Activated T-cell treated with anti-CD3 and anti-CD28 coated beads for 24 hours (primary cell): ENCODE results near the gene TKTL1.
A peak's percentile ranks its signal among the peaks of the same experiment; 100 is the strongest.

Experiments used
- DNase-seq: peaks from one replicate; pipeline ENCODE4 v3.0.0-alpha.2; 2020; ENCODE audit warnings: low read depth

TKTL1 gene

DNA sequence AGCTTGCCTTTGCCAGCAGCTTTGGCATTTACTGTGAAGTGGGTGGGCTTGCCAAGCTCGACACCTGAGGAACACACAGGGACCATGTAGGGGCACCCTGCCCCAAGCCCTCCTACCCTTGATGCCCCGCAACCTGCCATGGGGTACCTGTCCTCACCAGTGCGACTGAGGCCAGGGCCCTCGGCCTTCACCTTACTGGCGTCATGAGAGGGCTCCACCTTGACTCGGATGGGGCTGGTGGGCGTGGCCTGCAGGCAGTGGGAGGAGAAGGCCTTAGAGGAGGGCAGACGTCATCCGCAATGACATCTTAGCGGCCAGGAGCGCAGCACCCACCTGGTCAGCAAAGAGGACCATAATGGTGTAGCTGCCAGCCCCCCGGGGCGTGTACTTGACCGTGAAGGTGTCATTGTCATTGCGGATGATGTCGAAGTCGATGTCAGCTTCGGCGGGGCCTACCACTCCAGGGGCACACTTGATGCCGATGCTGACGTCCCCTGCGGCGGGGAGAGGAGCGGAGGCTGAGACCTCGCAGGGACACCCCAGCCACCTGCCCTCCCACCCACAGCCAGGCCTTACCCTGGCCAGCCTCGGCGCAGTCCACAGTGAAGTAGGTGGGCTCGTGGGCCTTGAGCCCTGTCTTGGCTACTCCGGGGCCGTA, 66.6 kb downstream of the TKTL1 start:
- no peak for DNase-seq

DNA sequence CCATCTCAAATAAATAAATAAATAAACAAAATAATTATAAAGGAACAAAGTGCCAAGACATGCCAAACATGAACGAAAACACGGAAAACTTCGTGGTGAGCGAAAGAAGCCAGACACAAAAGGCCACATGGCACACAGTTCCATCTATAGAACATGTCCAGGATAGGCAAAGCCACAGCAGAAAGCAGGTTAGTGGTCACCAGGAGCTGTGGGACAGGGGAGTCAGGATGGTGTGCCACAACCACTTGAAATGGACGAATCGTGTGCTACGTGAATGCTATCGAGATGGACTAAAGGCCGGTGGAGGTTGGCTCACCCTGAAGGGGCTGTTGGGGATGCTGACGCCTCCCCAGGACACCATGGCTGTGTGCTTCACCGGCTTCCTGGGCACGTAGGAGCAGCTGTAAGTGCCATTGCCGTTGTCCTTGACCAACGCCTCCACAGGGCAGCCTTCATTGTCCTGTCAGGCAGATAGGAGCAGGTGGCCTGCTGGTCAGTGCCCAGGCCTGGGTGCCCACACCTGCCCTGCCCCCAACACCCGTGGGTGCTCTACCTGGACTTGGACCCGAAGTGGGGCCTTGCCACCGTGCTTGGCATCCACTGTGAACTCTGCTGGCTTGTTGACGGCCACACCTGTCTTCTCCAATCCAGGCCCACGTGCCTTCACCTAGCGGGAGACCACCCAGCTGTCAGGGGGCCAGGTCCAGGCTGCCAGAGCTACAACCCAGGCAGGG, 68.3 kb downstream of the TKTL1 start:
- no peak for DNase-seq

DNA sequence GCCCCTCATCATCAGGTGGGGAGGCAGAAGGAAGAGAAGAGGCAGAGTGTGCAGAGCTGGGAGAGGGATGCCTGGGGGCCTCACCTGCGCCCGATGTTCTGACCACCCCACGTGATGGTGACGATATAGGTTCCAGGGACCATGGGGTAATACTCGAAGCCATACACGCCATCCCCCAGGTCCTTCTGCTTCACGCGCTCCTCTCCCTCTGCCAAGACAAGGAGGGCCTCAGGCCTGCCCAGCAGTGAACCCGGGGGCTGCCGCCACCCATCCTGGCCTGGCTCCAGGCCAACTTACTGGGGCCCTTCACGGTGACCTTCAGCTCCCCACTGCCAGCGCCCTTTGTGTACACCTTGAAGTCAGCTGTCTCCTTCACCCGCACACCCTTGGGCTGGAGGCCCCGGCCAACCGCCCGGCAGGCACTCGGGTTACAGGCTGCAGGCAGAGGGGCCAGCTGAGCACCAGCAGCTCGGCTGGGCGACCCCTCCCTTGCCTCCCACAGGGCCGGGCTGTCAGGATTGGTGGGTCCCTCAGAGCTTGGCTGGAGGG, 69.5 kb downstream of the TKTL1 start:
- DNase-seq: no peak

DNA sequence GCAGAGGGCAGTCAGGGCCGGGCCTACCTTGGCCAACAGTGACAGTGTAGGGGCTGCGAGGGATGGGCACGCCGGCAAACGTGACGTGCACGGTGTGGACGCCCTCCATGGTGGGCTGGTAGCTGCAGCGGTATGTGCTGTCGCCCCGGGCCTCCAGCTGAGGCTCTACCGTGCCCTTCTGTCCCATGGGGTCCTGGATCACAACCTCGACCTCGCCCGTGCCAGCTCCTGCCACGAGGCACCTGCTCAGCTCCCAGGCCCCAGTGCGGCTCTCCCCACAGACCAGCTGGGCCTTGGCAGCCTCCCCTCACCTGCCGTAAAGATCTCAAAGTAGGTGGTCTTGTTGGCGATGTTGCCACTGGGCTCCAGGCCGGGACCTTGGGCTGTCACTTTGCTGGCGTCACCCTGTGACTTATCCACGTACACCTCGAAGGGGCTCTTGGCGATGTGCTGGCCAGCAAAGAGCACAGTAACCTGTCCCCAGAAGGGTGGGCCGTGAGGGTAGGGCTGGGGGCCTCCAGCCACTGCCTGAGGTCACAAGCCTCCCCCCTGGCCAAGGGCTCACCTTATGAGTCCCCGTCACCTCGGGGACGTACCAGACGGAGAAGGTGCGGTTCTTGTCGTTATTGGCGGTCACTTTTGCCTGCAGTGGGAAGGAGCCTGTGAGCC, 70.5 kb downstream of the TKTL1 start:
- no peak for DNase-seq

DNA sequence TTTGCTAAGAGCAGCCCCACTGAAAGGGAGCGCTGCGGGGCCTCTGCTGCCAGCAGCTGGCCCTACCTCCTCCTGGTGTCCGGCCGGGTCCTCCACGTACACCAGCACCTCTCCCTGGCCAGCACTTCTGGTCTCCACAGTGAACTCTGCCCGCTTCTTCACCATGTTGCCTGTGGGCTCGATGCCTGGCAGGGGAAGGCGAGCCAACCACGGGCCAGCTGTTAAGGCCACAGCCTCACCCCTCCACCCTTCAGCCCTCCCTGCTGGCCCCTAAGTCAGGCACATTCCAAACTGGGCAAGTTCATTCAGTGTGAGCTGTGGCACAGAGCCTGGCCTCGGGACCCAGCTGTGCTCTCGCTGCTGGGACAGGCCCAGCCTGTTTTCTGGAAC, 71.1 kb downstream of the TKTL1 start:
- DNase-seq: no peak

DNA sequence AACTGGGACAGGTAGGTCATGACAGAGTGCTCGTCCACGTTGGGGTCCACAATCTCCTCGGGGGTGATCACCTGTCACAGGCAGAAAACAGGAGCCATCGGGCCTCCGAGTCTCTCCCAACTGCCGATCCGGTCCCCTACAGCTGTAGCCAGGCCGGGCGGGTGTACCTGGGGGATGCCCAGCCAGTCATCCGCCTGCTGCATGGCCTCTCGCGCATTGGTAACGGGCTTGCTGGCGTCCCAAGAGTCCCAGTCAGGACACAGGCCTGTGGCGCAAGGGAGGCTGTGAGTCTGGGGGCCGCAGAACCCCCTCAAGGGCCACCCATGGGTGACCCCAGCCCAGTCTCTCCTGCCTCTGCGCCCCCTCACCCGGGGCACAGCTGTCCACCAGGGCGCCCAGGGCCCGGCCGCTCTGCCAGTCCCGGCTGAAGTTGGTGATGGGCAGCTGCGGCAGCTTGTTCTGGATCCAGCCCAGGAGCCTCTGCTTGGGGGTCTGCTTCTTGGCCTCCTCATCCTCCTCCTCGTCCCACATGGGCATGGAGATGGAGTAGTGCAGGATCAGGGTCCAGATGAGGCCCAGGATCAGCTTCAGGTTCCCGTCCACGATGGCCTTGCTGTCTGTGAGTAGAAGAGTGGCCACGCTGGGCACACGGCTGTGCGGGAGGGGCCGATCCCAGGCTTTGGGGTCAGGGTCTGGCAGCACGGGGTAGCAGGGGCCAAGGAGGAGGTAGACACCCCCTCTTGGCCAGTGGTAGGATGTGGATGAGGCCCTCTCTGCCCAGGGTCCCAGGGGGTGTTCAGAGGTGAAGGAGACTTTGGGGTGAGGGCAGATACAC, 72.1 kb downstream of the TKTL1 start:
- no peak for DNase-seq

DNA sequence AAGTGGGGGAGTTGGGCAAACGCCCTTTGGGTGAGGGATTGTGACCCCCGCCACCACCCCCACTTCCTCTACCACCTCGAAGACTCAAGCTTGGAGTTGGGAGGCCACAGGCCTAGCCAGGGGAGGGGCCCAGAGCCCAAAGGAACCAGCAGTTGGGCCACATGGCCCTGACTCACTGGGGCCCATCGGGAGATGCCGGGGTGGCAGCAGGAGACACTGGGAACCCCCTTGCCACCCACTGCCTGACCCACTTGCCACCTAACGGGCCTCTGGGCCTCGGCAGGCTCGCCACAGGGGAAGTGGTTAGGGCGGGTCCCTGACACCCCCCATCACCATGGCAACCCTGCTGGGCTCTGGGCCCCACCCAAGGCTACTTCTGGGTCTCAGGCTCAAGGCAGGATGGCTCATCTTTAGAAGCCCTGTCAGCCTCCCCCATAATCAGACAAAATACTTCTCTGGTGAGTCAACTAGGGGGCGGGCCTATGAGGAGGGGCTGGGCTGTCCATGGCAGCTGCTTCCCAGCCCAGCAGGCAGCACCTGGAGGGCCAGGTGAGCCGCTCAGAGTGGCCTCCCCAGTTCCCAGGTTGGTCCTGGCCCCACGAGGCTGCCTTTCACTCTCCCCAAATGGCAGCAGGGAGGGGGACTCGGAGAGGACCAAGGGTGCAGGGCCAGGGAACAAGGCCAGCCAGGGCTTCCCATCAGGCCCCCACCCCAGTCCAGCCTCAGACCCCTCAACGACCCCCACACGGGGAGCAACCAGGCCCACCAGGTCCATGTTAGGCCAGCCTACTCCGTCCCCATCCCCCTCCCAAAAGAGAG, 73.2 kb downstream of the TKTL1 start:
- peak; percentile 85 for DNase-seq

DNA sequence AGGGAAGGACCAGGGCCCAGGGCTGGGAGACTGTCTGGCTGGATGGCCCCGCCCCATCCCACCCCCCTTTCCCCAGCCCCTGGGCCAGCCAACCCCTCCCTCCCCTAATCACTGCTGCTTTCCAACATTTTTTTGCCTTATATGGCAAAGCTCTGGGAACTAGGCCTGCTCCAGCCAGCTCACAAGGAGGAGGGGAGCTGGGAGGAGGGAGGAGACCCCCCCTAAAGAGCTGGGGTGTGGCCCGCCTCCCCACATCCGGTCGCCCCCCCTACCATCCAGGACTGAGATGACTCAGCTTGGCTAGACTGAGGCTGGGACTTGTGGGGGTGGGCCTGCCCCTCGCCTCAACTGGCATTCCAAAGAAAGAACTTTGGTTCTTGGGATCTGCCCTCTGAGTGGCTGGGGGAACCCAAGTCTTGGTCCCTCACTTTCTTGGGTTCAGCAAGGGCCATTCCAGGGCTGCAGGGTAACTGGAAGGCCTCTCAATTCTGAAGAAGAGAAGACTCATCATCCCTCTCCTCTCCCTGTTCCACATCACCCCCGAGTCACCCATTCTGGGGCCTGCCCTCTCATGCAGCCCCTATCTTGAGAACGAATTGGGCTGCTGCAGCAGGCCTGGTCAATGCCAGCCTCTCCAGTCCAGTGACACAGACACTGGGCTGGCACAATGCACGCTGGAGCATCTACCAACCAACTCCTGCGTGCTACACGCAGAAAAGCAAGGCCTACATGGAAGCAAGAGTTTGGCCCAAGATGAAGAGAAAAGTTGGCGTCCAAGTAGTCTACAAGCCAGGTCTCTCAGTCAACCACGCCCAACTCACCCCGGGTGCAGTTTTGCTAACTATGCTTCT, 74.1 kb downstream of the TKTL1 start:
- no peak for DNase-seq

DNA sequence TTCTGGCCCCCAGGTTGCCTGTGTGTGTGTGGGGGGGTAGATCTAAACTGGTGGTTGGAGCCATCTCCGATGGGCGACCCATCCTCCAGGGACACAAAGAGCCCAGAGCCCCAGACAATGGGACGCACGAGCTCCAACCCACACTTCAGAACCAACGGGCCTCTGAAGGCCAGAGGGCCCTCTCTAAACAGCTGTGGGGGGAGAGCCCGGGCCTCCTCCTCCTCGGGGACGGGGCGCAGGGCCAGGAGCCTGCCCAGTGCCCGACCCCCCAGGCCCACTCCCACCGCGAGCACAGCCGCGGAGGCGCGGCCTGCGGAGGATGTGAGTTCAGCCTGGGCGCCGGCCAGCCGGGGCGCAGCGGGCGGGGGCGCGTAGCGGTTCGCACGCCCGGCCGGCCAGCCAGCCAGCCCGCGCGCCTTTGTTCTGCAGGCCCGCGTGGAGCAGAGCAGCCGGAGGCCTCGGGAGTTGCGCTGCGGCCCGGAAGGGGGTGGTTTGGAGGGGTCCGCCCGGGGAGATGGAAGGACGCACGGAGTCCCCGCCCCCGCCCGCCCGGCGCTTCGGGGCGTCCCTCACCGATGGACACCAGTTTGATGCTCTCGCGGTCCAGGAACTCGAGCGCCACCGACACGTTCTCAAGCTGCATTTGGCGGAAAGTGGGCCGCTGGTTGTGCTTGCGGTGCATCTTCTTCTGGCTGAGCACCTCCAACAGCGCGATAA, 74.9 kb downstream of the TKTL1 start:
- DNase-seq: no peak

DNA sequence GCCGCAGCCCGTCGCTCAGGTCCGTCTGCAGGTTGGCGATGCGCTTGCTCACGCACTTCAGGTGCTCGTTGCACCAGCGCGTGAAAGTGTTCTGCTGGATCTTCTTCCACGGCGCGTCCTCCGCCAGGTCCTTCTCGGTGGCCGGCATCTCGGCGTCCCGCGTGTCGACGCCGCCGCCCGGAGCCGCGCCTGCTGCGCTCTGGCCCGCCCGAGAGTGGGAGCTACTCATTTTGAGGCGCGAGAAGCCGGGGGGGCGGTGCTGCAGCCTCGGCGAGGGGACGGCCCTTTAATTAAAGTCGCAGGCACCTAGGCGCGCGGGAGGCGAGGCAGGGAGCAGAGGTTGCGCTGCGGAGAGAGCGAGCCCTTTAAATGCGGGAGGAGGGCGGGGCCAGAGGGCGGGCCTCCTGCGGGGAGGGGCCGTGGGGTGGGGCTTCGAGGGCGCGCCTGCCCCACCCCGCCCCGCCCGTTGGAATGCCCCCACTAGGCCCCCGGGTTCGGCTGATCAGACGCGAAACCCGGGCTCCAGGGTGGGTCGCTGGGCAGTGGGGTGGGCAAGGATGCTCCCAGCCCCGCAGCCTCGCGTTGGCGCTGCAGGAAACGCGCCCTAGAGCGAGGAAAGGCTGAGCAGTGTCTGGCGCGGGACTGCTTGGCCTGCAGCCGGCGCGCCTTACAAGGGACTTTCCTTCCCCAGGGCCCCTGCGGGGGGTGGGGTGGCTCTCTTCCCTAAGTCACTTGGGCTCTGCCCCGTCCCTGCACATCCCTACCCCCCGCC, 75.6 kb downstream of the TKTL1 start:
- DNase-seq: peak; percentile 87

DNA sequence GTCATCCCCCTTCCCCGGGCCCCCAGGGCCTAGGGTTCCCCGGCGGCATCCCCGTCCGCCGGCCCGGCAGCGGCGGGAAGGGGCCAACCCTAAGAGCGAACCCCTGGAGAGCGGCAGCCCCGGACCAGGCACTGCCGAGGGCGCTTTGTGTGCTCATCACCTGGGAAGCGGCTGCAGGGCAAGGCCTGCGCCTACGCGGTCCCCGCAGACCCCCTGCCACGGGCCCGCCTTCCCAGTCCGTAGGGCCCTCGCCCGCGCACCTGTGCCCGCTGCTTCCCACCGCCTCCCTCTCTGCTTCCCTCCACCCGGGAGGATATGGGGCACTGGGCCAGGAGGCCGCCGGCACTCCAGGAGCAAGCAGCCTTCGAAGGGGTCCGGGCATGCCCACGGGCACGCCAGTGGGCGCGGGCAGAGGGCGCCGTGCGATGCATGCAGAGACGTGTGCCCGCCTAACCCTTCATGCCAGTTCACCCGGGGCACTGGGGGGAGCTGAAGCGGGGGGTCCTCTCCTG, 76.2 kb downstream of the TKTL1 start:
- no peak for DNase-seq

DNA sequence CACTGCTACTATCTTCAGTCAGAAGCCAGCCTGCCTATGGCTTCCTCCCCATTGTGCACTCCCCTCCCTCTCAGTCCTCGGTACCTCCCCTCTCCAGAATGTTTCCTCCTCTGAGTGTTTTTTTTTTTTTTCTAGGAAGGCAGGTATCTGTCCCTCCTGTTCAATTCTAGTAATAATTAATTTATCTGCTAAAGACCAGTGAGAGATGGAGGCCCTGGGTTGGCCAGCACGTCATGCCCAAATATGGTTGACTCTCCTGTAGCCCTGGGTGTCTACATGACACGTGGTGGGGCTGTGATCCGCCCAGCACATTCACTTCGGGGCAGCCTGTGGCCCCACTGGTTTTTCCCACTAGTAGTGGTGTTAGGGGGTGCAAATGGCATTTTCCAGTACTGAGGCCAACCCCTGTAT, 77.0 kb downstream of the TKTL1 start:
- no peak for DNase-seq

DNA sequence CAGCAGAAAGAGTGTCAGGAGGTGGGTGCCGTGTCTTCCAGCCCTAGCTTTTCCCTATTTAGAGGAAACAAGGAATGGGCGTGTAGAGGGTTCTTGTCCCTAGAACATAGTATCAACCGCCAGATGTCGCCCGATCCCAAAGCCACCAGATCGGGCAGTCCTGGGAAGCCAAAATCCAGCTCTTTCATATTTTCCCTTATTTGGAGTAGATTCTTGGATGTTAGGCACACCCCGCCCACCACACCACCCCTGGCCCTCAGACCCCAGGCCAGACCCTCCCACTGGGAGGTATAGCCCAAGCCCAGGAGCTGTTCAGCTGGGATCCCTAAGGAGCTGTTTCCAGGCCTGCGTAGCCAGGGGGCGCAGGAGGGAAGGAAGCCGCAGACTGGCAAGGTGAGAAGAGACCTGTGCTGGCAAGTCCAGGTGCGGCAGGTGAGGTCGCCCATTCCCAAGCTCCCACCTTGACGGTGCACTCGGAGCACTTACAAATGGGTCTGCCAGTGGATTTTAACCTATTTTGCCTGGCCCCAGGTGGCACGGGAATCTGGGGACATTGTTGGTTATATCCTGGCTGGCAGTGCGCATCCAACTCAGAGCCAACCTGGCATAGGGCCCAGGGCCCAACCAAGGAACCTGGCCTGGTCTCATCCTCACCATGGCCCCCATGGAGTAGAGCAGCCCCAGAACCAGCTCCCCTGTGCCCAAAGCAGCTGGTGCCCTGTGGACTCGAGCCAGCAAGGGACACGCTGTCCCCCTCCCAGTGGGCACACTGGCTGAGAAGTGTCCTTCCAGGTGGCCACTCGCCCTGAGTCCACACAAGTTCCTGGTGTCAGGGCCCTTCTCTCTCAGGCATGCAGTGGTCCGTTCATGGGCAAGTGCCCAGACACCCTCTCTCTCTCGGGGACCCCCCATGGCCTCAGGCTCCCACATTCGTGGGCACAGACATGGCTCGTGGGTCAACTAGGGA, 78.0 kb downstream of the TKTL1 start:
- DNase-seq: no peak

DNA sequence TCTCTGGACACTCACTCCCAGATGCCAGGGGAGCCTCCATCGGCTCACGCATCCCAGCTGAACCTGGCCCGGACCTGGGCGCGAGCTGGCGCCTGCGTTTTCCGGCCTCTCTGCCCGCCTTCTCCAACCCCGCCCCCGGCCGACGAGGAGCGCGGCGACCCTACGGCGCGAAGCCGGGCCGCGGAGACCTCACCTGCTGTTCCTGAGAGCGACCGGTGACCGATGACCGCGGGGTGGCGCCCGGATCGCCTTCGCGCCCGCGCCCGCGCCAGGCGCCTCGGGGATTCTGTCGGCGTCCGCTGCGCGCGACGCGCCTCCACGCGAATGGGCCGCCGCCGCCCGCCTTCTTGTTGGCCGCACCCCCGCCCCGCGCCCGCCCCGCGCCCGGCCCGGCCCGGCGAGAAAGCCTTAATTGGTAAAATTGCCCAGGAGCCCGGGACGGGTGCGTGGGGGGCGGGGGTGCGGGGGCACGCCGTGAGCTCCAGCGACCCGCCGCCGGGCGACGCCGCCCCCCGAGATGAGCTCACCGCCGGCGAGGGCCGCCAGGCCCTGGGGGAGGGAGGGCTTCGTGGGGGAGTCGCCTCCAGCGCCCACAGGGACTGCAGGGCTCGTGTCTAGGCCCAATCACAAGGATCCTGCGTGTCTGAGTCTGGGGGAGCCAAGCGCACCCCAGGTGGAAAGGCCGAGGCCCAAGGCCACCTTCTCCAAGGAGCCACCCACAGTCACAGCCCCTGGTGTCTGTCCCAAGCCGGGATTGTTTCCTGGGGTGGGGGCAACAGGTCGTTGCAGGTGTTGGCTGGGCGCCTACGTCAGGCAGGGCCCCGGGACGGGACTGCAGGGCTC, 78.9 kb downstream of the TKTL1 start, which contains the start of gene FLNA:
Gene FLNA, minus strand, starts transcription at position 322 of the 843 bp plus-strand sequence. CDS start 3,389 bp downstream, outside the sequence.
- no peak for DNase-seq

DNA sequence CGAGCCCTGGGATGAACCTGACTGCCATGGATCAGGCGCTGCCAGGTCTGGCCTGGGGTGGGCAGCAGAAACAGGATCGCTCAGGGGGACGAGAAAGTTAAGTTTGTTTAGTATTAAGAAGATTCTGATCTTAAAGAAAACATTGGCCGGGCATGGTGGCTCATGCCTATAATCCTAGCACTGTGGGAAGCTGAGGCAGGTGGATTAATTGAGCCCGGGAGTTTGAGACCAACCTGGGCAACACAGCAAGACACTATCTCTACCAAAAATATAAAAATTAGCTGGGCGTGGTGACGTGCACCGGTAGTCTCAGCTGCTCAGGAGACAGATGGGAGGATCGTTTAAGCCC, 79.5 kb downstream of the TKTL1 start:
- no peak for DNase-seq

DNA sequence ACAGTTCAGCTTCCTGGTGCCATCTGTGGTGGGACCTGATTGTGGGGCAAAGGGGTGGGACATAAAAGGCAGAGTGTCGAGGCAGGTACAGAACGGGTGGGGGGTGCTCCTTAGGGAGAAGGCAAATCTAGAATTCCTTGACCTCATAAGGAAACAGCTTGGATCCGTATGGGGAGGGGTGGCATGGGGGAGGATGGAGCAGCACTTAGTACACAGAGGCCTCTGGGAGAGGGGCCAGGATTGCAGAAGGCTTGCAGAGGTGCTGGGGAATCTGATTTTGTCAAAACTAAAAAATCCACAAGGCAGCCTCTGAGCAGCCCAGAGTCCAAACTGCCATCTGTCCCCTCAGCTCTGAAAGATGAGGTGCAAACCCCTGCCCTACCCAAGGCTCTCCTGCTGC, 81.2 kb downstream of the TKTL1 start:
- no peak for DNase-seq
